ENCODE results near the gene SLC5A5.

- TF ChIP-seq, protein P1, sequence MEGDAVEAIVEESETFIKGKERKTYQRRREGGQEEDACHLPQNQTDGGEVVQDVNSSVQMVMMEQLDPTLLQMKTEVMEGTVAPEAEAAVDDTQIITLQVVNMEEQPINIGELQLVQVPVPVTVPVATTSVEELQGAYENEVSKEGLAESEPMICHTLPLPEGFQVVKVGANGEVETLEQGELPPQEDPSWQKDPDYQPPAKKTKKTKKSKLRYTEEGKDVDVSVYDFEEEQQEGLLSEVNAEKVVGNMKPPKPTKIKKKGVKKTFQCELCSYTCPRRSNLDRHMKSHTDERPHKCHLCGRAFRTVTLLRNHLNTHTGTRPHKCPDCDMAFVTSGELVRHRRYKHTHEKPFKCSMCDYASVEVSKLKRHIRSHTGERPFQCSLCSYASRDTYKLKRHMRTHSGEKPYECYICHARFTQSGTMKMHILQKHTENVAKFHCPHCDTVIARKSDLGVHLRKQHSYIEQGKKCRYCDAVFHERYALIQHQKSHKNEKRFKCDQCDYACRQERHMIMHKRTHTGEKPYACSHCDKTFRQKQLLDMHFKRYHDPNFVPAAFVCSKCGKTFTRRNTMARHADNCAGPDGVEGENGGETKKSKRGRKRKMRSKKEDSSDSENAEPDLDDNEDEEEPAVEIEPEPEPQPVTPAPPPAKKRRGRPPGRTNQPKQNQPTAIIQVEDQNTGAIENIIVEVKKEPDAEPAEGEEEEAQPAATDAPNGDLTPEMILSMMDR (conservative IDR thresholded peaks at IDR 0.05; ENCODE audit: low read depth, low read length) = no peak
- no peak for TF ChIP-seq NFE2L2 (IDR thresholded peaks at IDR 0.05; ENCODE audit: low read depth, low read length)
- TF ChIP-seq RAD21 (IDR thresholded peaks at IDR 0.05; ENCODE audit: low read length) = no peak
- TF ChIP-seq POLR2A (IDR thresholded peaks at IDR 0.05; ENCODE audit: low read depth, low read length) = no peak
- no peak for TF ChIP-seq MAFK (IDR thresholded peaks at IDR 0.05; ENCODE audit: low read depth, low read length)
- TF ChIP-seq RCOR1 (IDR thresholded peaks at IDR 0.05; ENCODE audit: insufficient replicate concordance, low read length) = no peak
- TF ChIP-seq CEBPB (IDR thresholded peaks at IDR 0.05; ENCODE audit: low read depth, low read length) = no peak
- TF ChIP-seq FOS (IDR thresholded peaks at IDR 0.05; ENCODE audit: low read depth, low read length) = no peak
- no peak for TF ChIP-seq SMC3 (IDR thresholded peaks at IDR 0.05; ENCODE audit: low read depth, low read length)
- TF ChIP-seq USF2 (IDR thresholded peaks at IDR 0.05; ENCODE audit: low read depth, low read length) = no peak
- TF ChIP-seq MXI1 (IDR thresholded peaks at IDR 0.05; ENCODE audit: borderline replicate concordance, low read depth, low read length) = no peak
Measured at GRCh38 chr19:17866312-17866963, 5.3 kb upstream of the SLC5A5 start.
